ENCODE results near the gene SMIM24.
A peak's percentile ranks its signal among the peaks of the same experiment; 100 is the strongest.

The SMIM24 gene

GRCh38 chr19:3478409-3479176 lies 1.7 kb downstream of the SMIM24 start:
- Mint-ChIP-seq H3K4me3 (peak overlapping the region; percentile 22), H3K36me3 (no peaks in the 10 kb centered on the region), H3K4me1 (peaks cover 14% of the 10 kb centered on the region), H3K27ac (no peak overlapping the region), H3K9me3 (no peaks in the 10 kb centered on the region), H3K27me3 (peaks cover 11% of the 10 kb centered on the region)
- DNase-seq, result peak; percentile 45
- CTCF ChIA-PET, result interaction anchor here (0.6 to 1.3 kb wide), 5 partner anchors 16 to 270 kb away, joined by 3 to 4 read pairs (median 3); no protein-coding TSS in a partner anchor

- no peaks in the 10 kb centered on the region for H3K36me3 Mint-ChIP-seq
- H3K27ac Mint-ChIP-seq, result no peak overlapping the region
- DNase-seq, result no peak
- H3K4me3 Mint-ChIP-seq, result no peak overlapping the region
- peaks cover 11% of the 10 kb centered on the region for H3K27me3 Mint-ChIP-seq
- CTCF ChIA-PET, result interaction anchor here (1.2 kb wide), 1 partner anchor 173 kb away, joined by 3 read pairs; no protein-coding TSS in a partner anchor
- H3K9me3 Mint-ChIP-seq, result no peaks in the 10 kb centered on the region
- H3K4me1 Mint-ChIP-seq, result peaks cover 14% of the 10 kb centered on the region
These were observed 2.4 kb downstream of the SMIM24 start for GRCh38 chr19:3477951-3478350.

GRCh38 chr19:3477506-3477905 lies 2.8 kb downstream of the SMIM24 start:
- Mint-ChIP-seq H3K36me3 (no peaks in the 10 kb centered on the region), H3K4me1 (peaks cover 14% of the 10 kb centered on the region), H3K4me3 (no peak overlapping the region), H3K27me3 (peaks cover 11% of the 10 kb centered on the region), H3K9me3 (no peaks in the 10 kb centered on the region), H3K27ac (no peak overlapping the region)
- CTCF ChIA-PET, result interaction anchor here (0.6 kb wide), 1 partner anchor 154 kb away, joined by 4 read pairs; no protein-coding TSS in a partner anchor
- DNase-seq, result no peak

GRCh38 chr19:3476830-3477229 lies 3.5 kb downstream of the SMIM24 start:
- CTCF ChIA-PET, result interaction anchor here (0.9 kb wide), 1 partner anchor 187 kb away, joined by 3 read pairs; no protein-coding TSS in a partner anchor
- no peak overlapping the region for H3K4me3 Mint-ChIP-seq
- no peak for DNase-seq
- no peak overlapping the region for H3K27ac Mint-ChIP-seq
- no peaks in the 10 kb centered on the region for H3K9me3 Mint-ChIP-seq
- H3K36me3 Mint-ChIP-seq, result no peaks in the 10 kb centered on the region
- H3K4me1 Mint-ChIP-seq, result peaks cover 14% of the 10 kb centered on the region
- H3K27me3 Mint-ChIP-seq, result peaks cover 11% of the 10 kb centered on the region

- CTCF ChIA-PET, result no interaction called here
These were observed 4.9 kb downstream of the SMIM24 start for GRCh38 chr19:3475449-3475848.

GRCh38 chr19:3474614-3475013 lies 5.7 kb downstream of the SMIM24 start:
- Mint-ChIP-seq H3K36me3 (no peaks in the 10 kb centered on the region), H3K27ac (no peak overlapping the region), H3K4me1 (peaks cover 14% of the 10 kb centered on the region), H3K9me3 (no peaks in the 10 kb centered on the region), H3K27me3 (peaks cover 11% of the 10 kb centered on the region), H3K4me3 (no peak overlapping the region)
- CTCF ChIA-PET, result no interaction called here
- DNase-seq, result no peak

More at GRCh38 chr19:3475449-3475848, 4.9 kb downstream of the SMIM24 start:
- H3K27me3 Mint-ChIP-seq, result peaks cover 11% of the 10 kb centered on the region
- H3K9me3 Mint-ChIP-seq, result no peaks in the 10 kb centered on the region
- H3K4me1 Mint-ChIP-seq, result peaks cover 14% of the 10 kb centered on the region
- no peaks in the 10 kb centered on the region for H3K36me3 Mint-ChIP-seq
- H3K27ac Mint-ChIP-seq, result no peak overlapping the region
- H3K4me3 Mint-ChIP-seq, result no peak overlapping the region
- DNase-seq, result no peak

- CTCF ChIA-PET, result no interaction called here
- Mint-ChIP-seq H3K27me3 (peaks cover 11% of the 10 kb centered on the region), H3K36me3 (no peaks in the 10 kb centered on the region)
These were observed 6.3 kb downstream of the SMIM24 start for GRCh38 chr19:3474010-3474409.

GRCh38 chr19:3471954-3472655 lies 8.2 kb downstream of the SMIM24 start:
- H3K36me3 Mint-ChIP-seq, result peaks cover 2% of the 10 kb centered on the region
- H3K4me1 Mint-ChIP-seq, result no peaks in the 10 kb centered on the region
- H3K27me3 Mint-ChIP-seq, result no peaks in the 10 kb centered on the region
- DNase-seq, result peak; percentile 50
- no peak overlapping the region for H3K27ac Mint-ChIP-seq
- CTCF ChIA-PET, result interaction anchor here (0.6 to 1.7 kb wide), 13 partner anchors 12 to 261 kb away, joined by 3 to 15 read pairs (median 3); partner anchors contain the start of gene SMIM44
- no peak overlapping the region for H3K4me3 Mint-ChIP-seq
- peaks cover 5% of the 10 kb centered on the region for H3K9me3 Mint-ChIP-seq

More at GRCh38 chr19:3474010-3474409, 6.3 kb downstream of the SMIM24 start:
- H3K4me1 Mint-ChIP-seq, result peaks cover 10% of the 10 kb centered on the region
- H3K9me3 Mint-ChIP-seq, result no peaks in the 10 kb centered on the region
- no peak overlapping the region for H3K4me3 Mint-ChIP-seq
- DNase-seq, result no peak
- H3K27ac Mint-ChIP-seq, result no peak overlapping the region

- H3K27me3 Mint-ChIP-seq, result no peaks in the 10 kb centered on the region
- no peak overlapping the region for H3K4me3 Mint-ChIP-seq
- CTCF ChIA-PET, result interaction anchor here (0.7 to 3.0 kb wide), 6 partner anchors 14 to 168 kb away, joined by 3 to 8 read pairs (median 4); no protein-coding TSS in a partner anchor
- DNase-seq, result no peak
- H3K36me3 Mint-ChIP-seq, result peaks cover 2% of the 10 kb centered on the region
- H3K9me3 Mint-ChIP-seq, result peaks cover 5% of the 10 kb centered on the region
- no peak overlapping the region for H3K27ac Mint-ChIP-seq
- H3K4me1 Mint-ChIP-seq, result no peaks in the 10 kb centered on the region
These were observed 9.7 kb downstream of the SMIM24 start for GRCh38 chr19:3470500-3471128.

- H3K4me1 Mint-ChIP-seq, result no peaks in the 10 kb centered on the region
- CTCF ChIA-PET, result interaction anchor here (1.1 to 3.0 kb wide), 5 partner anchors 15 to 153 kb away, joined by 3 to 8 read pairs (median 4); no protein-coding TSS in a partner anchor
These were observed 10.5 kb downstream of the SMIM24 start for GRCh38 chr19:3469638-3470499.

GRCh38 chr19:3468211-3468610 lies 12.1 kb downstream of the SMIM24 start:
- Mint-ChIP-seq H3K36me3 (peaks cover 2% of the 10 kb centered on the region), H3K27me3 (no peaks in the 10 kb centered on the region), H3K27ac (no peak overlapping the region), H3K4me1 (no peaks in the 10 kb centered on the region), H3K9me3 (peaks cover 5% of the 10 kb centered on the region), H3K4me3 (no peak overlapping the region)
- CTCF ChIA-PET, result no interaction called here
- no peak for DNase-seq

More at GRCh38 chr19:3469638-3470499, 10.5 kb downstream of the SMIM24 start:
- Mint-ChIP-seq H3K9me3 (peaks cover 5% of the 10 kb centered on the region), H3K4me3 (no peak overlapping the region), H3K36me3 (peaks cover 2% of the 10 kb centered on the region), H3K27ac (no peak overlapping the region), H3K27me3 (no peaks in the 10 kb centered on the region)
- DNase-seq, result no peak

- Mint-ChIP-seq H3K27me3 (no peaks in the 10 kb centered on the region), H3K36me3 (peaks cover 2% of the 10 kb centered on the region), H3K4me1 (no peaks in the 10 kb centered on the region), H3K27ac (no peak overlapping the region), H3K4me3 (no peak overlapping the region), H3K9me3 (peaks cover 5% of the 10 kb centered on the region)
- CTCF ChIA-PET, result no interaction called here
- DNase-seq, result no peak
These were observed 12.7 kb downstream of the SMIM24 start for GRCh38 chr19:3467437-3468198.

- no peak overlapping the region for H3K4me3 Mint-ChIP-seq
- no peak overlapping the region for H3K27ac Mint-ChIP-seq
These were observed 13.7 kb downstream of the SMIM24 start for GRCh38 chr19:3466635-3467034.

More at GRCh38 chr19:3466635-3467034, 13.7 kb downstream of the SMIM24 start:
- DNase-seq, result no peak
- Mint-ChIP-seq H3K4me1 (no peaks in the 10 kb centered on the region), H3K36me3 (peaks cover 2% of the 10 kb centered on the region), H3K9me3 (peaks cover 5% of the 10 kb centered on the region), H3K27me3 (no peaks in the 10 kb centered on the region)
- CTCF ChIA-PET, result no interaction called here
